Activated naive CD4-positive, alpha-beta T cell treated with anti-CD3 and anti-CD28 coated beads for 36 hours (primary cell): ENCODE data around the gene HAVCR2. TPM values are rescaled to one million over a fixed set of nuclear protein-coding genes. Genes with fewer than 3 reads are reported as not detected.

ENCODE experiments used
- CTCF ChIA-PET: fragments of 350-600 bp; sonication (Branson Sonifier 250); formaldehyde crosslinking; loops from one replicate; lab custom pipeline; 2021; ENCODE audit warnings: antibody characterized with exemption; lab: Charles Lee
- DNase-seq: peaks from one replicate; pipeline ENCODE4 v3.0.0-alpha.2; 2020
- H3K27ac Mint-ChIP-seq: one replicate; pipeline ENCODE4 v1.8.0; 2021; ENCODE audit warnings: mild to moderate bottlenecking, mixed read lengths
- H3K27me3 Mint-ChIP-seq: one replicate; pipeline ENCODE4 v1.8.0; 2021; ENCODE audit warnings: low read depth, mixed read lengths
- H3K36me3 Mint-ChIP-seq: one replicate; pipeline ENCODE4 v1.8.0; 2021; ENCODE audit warnings: low read depth, mixed read lengths
- H3K4me1 Mint-ChIP-seq: one replicate; pipeline ENCODE4 v1.8.0; 2021; ENCODE audit warnings: low read depth, mixed read lengths
- H3K4me3 Mint-ChIP-seq: one replicate; pipeline ENCODE4 v1.8.0; 2021; ENCODE audit warnings: mild to moderate bottlenecking, moderate library complexity, mixed read lengths
- H3K9me3 Mint-ChIP-seq: one replicate; pipeline ENCODE4 v1.8.0; 2021; ENCODE audit warnings: mixed read lengths
- intact Hi-C: fragments of 100-400 bp; cut with micrococcal nuclease; formaldehyde crosslinking; loops from one replicate; pipeline ENCODE4 v1.15.1; 2023
- total RNA-seq, 2 experiments: library from RNA; stranded (reverse); gene quantifications; one replicate each; pipeline ENCODE4 v1.2.3, GENCODE V29; 2021

HAVCR2 gene
- 10 to 100 TPM; 10.2 to 10.4 TPM for total RNA-seq

DNA sequence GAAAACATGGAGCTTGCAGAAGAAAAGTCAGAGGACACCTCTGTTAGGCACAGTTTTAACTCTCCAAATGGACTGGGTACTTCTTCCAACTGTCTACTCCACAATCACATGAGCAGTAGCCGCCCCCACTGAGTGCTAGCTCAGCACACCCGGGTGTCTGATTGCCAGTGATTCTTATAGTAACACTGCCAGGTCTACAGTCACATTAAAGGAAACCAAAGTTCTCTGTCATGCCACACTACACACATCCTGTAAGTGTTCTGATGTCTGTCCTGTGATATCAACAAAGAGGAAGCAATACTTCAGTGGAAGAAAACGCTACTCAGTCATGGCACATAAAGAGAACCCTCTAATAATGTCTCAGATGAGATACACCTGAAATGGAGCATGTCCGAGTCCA is at the start of gene HAVCR2:
TSS of gene HAVCR2 (minus strand) at position 69 of the 400 bp plus-strand sequence. CDS start at position 8, 61 bp downstream.
- Mint-ChIP-seq H3K4me3 (peak within 1 kb of the TSS; percentile 65), H3K4me1 (peaks cover 40% of the 10 kb centered on the region), H3K36me3 (no peaks in the 10 kb centered on the region), H3K9me3 (no peaks in the 10 kb centered on the region), H3K27me3 (no peaks in the 10 kb centered on the region), H3K27ac (peak within 1 kb of the TSS; percentile 87)
- CTCF ChIA-PET, result interaction anchor here (1.0 to 1.4 kb wide), 3 partner anchors 9 to 83 kb away, joined by 3 to 6 read pairs (median 4); no protein-coding TSS in a partner anchor
- DNase-seq, result peak; percentile 87
- intact Hi-C loops, result loop anchor here (1.0 to 5.0 kb wide), 9 partner anchors 9 to 707 kb away; partner anchors contain the start of gene MED7

GRCh38 chr5:157157293-157157891 is 48.5 kb upstream of the HAVCR2 start:
- intact Hi-C loops, result loop anchor here (5.0 kb wide), 1 partner anchor 445 kb away; no protein-coding TSS in a partner anchor
- H3K4me3 Mint-ChIP-seq, result no peak overlapping the region
- H3K4me1 Mint-ChIP-seq, result peaks cover 87% of the 10 kb centered on the region
- H3K36me3 Mint-ChIP-seq, result peaks cover 4% of the 10 kb centered on the region
- no peaks in the 10 kb centered on the region for H3K9me3 Mint-ChIP-seq
- no peaks in the 10 kb centered on the region for H3K27me3 Mint-ChIP-seq
- DNase-seq, result no peak
- peak overlapping the region; percentile 74 for H3K27ac Mint-ChIP-seq
- CTCF ChIA-PET, result interaction anchor here (0.6 to 1.7 kb wide), 5 partner anchors 8 to 26 kb away, joined by 3 to 5 read pairs (median 4); no protein-coding TSS in a partner anchor

GRCh38 chr5:157155297-157155696 is 46.5 kb upstream of the HAVCR2 start:
- DNase-seq, result no peak
- Mint-ChIP-seq H3K4me1 (peaks cover 89% of the 10 kb centered on the region), H3K36me3 (peaks cover 4% of the 10 kb centered on the region), H3K9me3 (no peaks in the 10 kb centered on the region), H3K27me3 (no peaks in the 10 kb centered on the region), H3K27ac (peak overlapping the region; percentile 97), H3K4me3 (peak overlapping the region; percentile 75)
- intact Hi-C loops, result loop anchor here (5.0 kb wide), 1 partner anchor 447 kb away; no protein-coding TSS in a partner anchor
- CTCF ChIA-PET, result interaction anchor here (1.1 to 2.4 kb wide), 4 partner anchors 10 to 27 kb away, joined by 3 to 10 read pairs (median 4); no protein-coding TSS in a partner anchor

GRCh38 chr5:157150995-157151394 is 42.2 kb upstream of the HAVCR2 start:
- intact Hi-C loops, result no loop called here
- Mint-ChIP-seq H3K27me3 (no peaks in the 10 kb centered on the region), H3K4me3 (no peak overlapping the region), H3K36me3 (no peaks in the 10 kb centered on the region), H3K27ac (peak overlapping the region; percentile 89), H3K9me3 (no peaks in the 10 kb centered on the region), H3K4me1 (peaks cover 70% of the 10 kb centered on the region)
- no peak for DNase-seq
- CTCF ChIA-PET, result interaction anchor here (0.5 to 2.9 kb wide), 6 partner anchors 19 to 162 kb away, joined by 3 to 12 read pairs (median 4); no protein-coding TSS in a partner anchor

DNA sequence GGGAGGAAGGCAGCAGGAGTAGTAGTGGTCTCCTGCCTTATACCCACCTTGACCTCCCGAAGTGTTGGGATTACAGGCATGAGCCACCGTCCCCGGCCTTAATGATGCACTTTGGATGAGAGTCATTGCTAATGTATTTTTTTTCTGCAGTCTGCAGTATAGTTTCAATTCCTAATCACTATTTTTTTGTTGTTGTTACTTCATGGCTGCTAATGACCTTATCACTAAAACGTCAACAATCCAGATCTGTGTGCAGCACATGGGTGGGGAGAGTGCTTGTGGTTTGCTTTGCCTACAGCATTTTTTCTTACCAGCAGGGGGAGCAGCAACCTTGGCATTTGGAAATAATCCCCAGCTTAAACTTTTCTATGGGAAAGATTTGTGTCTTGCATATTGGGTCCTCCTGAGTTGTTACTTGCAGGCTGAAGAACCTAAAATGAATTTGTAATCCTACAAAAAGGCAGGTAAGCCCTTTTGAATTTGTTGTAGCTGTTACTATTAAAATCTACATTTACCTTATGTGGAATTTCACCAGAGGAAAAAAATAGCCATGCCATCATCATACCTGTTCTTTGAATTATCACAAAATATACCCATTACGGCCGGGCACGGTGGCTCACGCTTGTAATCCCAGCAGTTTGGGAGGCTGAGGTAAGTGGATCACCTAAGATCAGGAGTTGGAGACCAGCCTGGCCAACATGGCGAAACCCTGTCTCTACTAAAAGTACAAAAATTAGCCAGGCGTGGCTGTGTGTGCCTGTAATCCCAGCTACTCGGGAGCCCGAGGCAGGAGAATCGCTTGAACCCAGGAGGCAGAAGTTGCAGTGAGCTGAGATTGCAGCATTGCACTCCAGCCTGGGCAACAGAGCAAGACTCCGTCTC is 40.1 kb upstream of the HAVCR2 start:
- CTCF ChIA-PET, result interaction anchor here (0.7 to 3.3 kb wide), 45 partner anchors 8 to 328 kb away, joined by 3 to 20 read pairs (median 5); partner anchors contain the start of gene ITK
- no peaks in the 10 kb centered on the region for H3K36me3 Mint-ChIP-seq
- intact Hi-C loops, result loop anchor here (1.0 to 2.0 kb wide), 5 partner anchors 50 to 179 kb away; no protein-coding TSS in a partner anchor
- H3K27me3 Mint-ChIP-seq, result no peaks in the 10 kb centered on the region
- peaks cover 53% of the 10 kb centered on the region for H3K4me1 Mint-ChIP-seq
- no peak overlapping the region for H3K4me3 Mint-ChIP-seq
- no peaks in the 10 kb centered on the region for H3K9me3 Mint-ChIP-seq
- H3K27ac Mint-ChIP-seq, result peak overlapping the region; percentile 81
- DNase-seq, result peak; percentile 93

DNA sequence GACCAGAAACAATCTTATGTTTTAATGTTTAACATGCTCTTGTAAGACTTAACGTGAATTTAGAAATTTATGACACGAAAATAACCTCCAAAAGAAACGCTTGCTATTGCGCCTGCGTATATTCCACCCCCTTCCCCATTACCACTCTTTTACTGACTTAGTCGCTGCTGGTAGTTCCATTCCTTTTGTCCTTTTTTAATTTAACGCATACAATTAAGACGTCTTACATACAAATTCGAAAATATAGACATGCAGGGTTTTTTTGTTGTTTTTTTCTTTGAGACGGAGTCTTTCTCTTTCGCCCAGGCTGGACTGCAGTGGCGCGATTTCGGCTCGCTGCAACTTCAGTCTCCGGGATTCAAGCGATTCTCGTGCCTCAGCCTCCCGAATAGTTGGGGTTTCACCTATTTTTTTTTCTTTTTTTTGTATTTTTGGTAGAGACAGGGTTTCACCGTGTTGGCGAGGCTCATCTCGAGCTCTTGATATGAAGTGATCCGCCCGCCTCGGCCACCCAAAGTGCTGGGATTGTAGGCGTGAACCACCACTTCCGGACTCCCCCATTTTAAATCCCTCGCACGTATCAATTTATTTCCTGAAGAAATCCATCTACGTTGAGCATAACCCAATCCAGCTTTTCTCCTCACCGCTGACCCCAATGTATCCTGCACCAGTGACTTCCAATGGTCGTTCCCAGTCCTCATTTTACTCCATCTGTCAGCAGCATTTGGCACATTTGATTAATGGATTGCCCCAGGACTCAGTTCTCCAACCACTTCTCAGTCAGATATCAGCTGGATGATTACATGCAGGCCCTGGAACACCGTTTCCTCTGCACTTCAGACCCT is 34.5 kb upstream of the HAVCR2 start:
- no peaks in the 10 kb centered on the region for H3K27me3 Mint-ChIP-seq
- H3K4me1 Mint-ChIP-seq, result peaks cover 42% of the 10 kb centered on the region
- peak; percentile 82 for DNase-seq
- H3K4me3 Mint-ChIP-seq, result peak overlapping the region; percentile 94
- intact Hi-C loops, result loop anchor here (1.0 to 2.0 kb wide), 5 partner anchors 29 to 321 kb away; no protein-coding TSS in a partner anchor
- CTCF ChIA-PET, result interaction anchor here (0.5 to 2.0 kb wide), 6 partner anchors 10 to 587 kb away, joined by 3 to 8 read pairs (median 4); no protein-coding TSS in a partner anchor
- H3K36me3 Mint-ChIP-seq, result peaks cover 38% of the 10 kb centered on the region
- peak overlapping the region; percentile 98 for H3K27ac Mint-ChIP-seq
- peaks cover 5% of the 10 kb centered on the region for H3K9me3 Mint-ChIP-seq

DNA sequence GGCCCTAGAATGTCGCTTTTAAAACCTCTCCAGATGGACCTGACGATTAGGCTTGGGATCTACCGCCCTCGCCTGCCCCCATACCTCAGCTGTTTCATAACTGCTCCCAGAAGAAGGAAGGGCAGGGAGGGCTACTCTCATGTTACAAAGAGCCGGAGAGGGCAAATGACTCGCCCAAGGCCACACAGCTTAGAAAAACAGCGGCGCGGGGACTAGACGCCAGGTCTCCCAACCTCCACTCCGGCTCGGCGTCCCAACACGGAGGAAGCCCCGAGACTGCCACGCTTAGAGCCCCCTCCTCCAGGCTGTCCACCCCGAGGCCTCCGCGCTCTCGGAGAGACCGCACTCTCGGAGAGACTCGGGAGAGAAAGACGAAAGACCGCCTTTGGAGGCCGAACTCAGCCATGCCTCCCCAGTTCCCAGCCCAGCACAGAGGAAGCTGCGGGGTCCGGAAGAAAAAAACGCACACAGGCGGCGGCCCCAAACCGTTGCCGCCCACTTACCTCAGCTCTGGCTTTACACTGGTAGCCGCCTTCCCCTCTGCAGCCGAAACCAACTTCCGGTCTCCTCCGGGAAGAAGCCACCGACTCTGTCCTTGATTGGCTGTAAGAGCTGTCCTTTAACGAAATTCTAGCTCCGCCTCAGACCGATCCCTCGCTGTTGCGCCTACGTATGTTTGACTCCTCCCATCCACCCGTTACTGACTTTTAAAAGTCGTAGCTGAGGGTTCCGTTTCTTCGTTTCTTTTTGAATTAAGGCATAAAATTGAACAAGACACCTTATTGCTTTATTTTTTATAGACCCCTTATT is 33.7 kb upstream of the HAVCR2 start, which contains the start of gene MED7:
TSS of gene MED7 (minus strand) at position 549 of the 810 bp plus-strand sequence. CDS start 3,434 bp downstream, outside the sequence.
- CTCF ChIA-PET, result interaction anchor here (0.5 to 2.0 kb wide), 9 partner anchors 9 to 588 kb away, joined by 3 to 8 read pairs (median 3); no protein-coding TSS in a partner anchor
- Mint-ChIP-seq H3K27me3 (no peaks in the 10 kb centered on the region), H3K36me3 (peaks cover 46% of the 10 kb centered on the region), H3K4me3 (peak within 1 kb of the TSS; percentile 94), H3K4me1 (peaks cover 38% of the 10 kb centered on the region), H3K9me3 (peaks cover 5% of the 10 kb centered on the region), H3K27ac (peak within 1 kb of the TSS; percentile 98)
- peak; percentile 97 for DNase-seq
- intact Hi-C loops, result loop anchor here (1.0 to 2.0 kb wide), 9 partner anchors 30 to 589 kb away; partner anchors contain the start of genes HAVCR2 and THG1L

DNA sequence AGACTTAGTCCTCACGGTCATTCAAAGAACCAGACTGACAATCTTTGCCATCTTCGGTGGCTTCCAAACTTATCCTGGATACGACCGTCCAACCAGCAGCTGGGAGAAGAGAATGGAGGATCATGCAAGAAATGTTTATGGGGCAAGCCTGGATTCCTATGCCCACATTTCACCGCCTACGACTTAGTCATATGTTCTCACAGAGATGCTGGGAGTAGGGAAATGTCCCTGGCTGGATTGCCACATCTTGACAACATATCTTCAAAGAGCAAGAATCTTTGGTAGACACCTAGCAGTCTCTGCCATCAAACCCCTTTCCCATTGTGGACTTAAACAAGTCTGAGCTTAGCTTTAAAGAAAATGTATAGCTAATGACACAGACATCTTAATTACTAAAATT is 28.8 kb upstream of the HAVCR2 start:
- H3K9me3 Mint-ChIP-seq, result peaks cover 5% of the 10 kb centered on the region
- H3K36me3 Mint-ChIP-seq, result peaks cover 54% of the 10 kb centered on the region
- no peaks in the 10 kb centered on the region for H3K27me3 Mint-ChIP-seq
- CTCF ChIA-PET, result interaction anchor here (0.6 to 1.5 kb wide), 3 partner anchors 91 to 207 kb away, joined by 3 to 4 read pairs (median 4); no protein-coding TSS in a partner anchor
- no peak overlapping the region for H3K27ac Mint-ChIP-seq
- peaks cover 55% of the 10 kb centered on the region for H3K4me1 Mint-ChIP-seq
- no peak overlapping the region for H3K4me3 Mint-ChIP-seq
- no peak for DNase-seq
- intact Hi-C loops, result loop anchor here (10.0 kb wide), 4 partner anchors 383 to 733 kb away; no protein-coding TSS in a partner anchor

DNA sequence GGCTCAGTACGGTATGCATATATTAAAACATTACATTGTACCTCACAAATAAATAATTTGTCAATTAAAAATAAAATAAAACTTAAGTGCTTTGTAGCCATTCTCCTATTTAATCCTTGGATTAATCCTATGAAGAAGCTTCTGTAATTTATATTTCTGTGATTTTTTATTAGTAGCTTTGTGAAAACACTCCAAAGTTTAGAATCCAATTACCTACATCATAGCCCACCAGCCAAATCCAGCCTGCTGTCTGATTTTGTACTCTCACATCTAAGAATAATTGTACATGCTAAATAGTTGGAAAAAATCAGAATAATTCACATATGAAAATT is 23.4 kb upstream of the HAVCR2 start:
- intact Hi-C loops, result loop anchor here (1.0 to 10.0 kb wide), 16 partner anchors 32 to 1993 kb away; no protein-coding TSS in a partner anchor
- H3K36me3 Mint-ChIP-seq, result peaks cover 6% of the 10 kb centered on the region
- H3K27me3 Mint-ChIP-seq, result no peaks in the 10 kb centered on the region
- no peak for DNase-seq
- no peak overlapping the region for H3K4me3 Mint-ChIP-seq
- CTCF ChIA-PET, result interaction anchor here (0.6 to 2.0 kb wide), 34 partner anchors 9 to 1188 kb away, joined by 3 to 11 read pairs (median 4); partner anchors contain the start of gene HAVCR2
- peaks cover 42% of the 10 kb centered on the region for H3K4me1 Mint-ChIP-seq
- no peak overlapping the region for H3K27ac Mint-ChIP-seq
- H3K9me3 Mint-ChIP-seq, result no peaks in the 10 kb centered on the region

GRCh38 chr5:157130925-157131324 is 22.1 kb upstream of the HAVCR2 start:
- H3K4me3 Mint-ChIP-seq, result no peak overlapping the region
- no peaks in the 10 kb centered on the region for H3K36me3 Mint-ChIP-seq
- no peak for DNase-seq
- peaks cover 38% of the 10 kb centered on the region for H3K4me1 Mint-ChIP-seq
- CTCF ChIA-PET, result interaction anchor here (0.6 to 1.7 kb wide), 9 partner anchors 9 to 908 kb away, joined by 3 to 9 read pairs (median 4); no protein-coding TSS in a partner anchor
- no peaks in the 10 kb centered on the region for H3K27me3 Mint-ChIP-seq
- intact Hi-C loops, result loop anchor here (5.0 to 10.0 kb wide), 6 partner anchors 84 to 1189 kb away; no protein-coding TSS in a partner anchor
- no peaks in the 10 kb centered on the region for H3K9me3 Mint-ChIP-seq
- no peak overlapping the region for H3K27ac Mint-ChIP-seq
